ENCODE measurements around the gene DHCR24.
A peak's percentile ranks its signal among the peaks of the same experiment; 100 is the strongest.

The DHCR24 gene

DNA sequence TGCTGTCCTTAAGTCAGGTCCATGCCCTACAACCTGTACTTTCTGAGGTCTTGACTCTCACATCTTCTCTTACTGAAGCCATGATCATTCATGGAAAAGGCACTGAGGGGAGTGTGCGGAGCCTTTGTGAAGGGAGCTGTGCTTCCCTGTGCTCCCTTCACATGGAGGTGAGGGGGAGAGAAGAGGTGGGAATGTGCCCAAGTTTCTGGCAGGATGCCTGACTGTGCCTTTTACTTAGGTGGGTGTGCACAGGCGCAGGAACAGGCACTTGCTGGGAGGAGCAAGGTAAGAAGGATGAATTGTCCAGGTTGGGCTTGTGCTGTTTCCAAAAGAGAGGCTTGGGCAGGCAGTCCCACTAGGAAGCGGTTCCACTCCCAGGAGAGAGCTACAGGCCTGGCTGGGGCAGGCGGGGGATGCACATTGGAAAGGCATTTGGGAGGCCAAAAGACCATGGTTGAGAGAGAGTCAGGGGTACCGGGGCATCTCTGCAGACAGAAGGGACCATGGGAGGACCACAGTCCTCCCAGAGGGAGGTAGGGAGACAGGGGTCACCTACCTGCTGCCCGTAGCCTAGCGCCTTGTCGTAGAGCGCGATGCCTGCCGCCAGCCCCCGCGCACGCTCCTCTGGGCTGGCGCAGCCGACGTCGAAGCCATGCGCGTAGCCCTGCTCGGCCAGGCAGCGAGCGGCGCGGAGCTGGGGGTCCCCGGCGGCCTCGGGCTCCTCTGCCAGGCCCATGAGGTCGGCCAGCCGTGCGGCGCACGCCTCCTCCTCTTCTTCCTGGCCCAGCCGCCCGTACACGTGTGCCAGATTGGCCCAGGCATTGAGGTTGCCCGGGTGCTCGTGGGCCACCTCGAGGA, 86.7 kb downstream of the DHCR24 start:
- H3K4me3 ChIP-seq (ENCODE audit: low read length), result peak overlapping the region; percentile 66
- DNase-seq (ENCODE audit: low read depth), result no peak
- TF ChIP-seq, protein P1, sequence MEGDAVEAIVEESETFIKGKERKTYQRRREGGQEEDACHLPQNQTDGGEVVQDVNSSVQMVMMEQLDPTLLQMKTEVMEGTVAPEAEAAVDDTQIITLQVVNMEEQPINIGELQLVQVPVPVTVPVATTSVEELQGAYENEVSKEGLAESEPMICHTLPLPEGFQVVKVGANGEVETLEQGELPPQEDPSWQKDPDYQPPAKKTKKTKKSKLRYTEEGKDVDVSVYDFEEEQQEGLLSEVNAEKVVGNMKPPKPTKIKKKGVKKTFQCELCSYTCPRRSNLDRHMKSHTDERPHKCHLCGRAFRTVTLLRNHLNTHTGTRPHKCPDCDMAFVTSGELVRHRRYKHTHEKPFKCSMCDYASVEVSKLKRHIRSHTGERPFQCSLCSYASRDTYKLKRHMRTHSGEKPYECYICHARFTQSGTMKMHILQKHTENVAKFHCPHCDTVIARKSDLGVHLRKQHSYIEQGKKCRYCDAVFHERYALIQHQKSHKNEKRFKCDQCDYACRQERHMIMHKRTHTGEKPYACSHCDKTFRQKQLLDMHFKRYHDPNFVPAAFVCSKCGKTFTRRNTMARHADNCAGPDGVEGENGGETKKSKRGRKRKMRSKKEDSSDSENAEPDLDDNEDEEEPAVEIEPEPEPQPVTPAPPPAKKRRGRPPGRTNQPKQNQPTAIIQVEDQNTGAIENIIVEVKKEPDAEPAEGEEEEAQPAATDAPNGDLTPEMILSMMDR (IDR thresholded peaks at IDR 0.05; ENCODE audit: insufficient read depth, low read depth, low read length, missing control alignments), result no peak

All from epithelial cell of esophagus (primary cell).